HEK293 (cell line): ENCODE data around the gene DCDC2.
A peak's percentile ranks its signal among the peaks of the same experiment; 100 is the strongest.

Source experiments
- BCL11A ChIP-seq: fragments of 450-650 bp; formaldehyde crosslinking; IDR thresholded peaks from 2 replicates; pipeline ENCODE4 v1.5.1; 2016; ENCODE audit warnings: low read depth, missing biosample characterization, missing genetic modification characterization
- GLIS1 ChIP-seq: fragments of 450-650 bp; formaldehyde crosslinking; IDR thresholded peaks from 2 replicates; pipeline ENCODE4 v1.5.1; 2016; ENCODE audit warnings: missing biosample characterization, missing genetic modification characterization
- HOXD13 ChIP-seq: sonication (generic); formaldehyde crosslinking; IDR thresholded peaks from 2 replicates; pipeline ENCODE4 v1.8.0; 2022; ENCODE audit warnings: missing genetic modification reagents, borderline replicate concordance
- OSR2 ChIP-seq: fragments of 450-650 bp; formaldehyde crosslinking; IDR thresholded peaks from 2 replicates; pipeline ENCODE4 v1.5.1; 2016; ENCODE audit warnings: missing biosample characterization, missing genetic modification characterization
- RBAK ChIP-seq: fragments of 450-650 bp; formaldehyde crosslinking; IDR thresholded peaks from 2 replicates; pipeline ENCODE4 v1.5.1; 2016; ENCODE audit warnings: missing biosample characterization, missing genetic modification characterization
- ZEB2 ChIP-seq: fragments of 450-650 bp; formaldehyde crosslinking; IDR thresholded peaks from 2 replicates; pipeline ENCODE4 v1.5.1; 2016; ENCODE audit warnings: missing biosample characterization, missing genetic modification characterization
- ZFP37 ChIP-seq: fragments of 450-650 bp; formaldehyde crosslinking; IDR thresholded peaks from 2 replicates; pipeline ENCODE4 v1.5.1; 2016; ENCODE audit warnings: missing biosample characterization, missing genetic modification characterization
- ZFP41 ChIP-seq: fragments of 450-650 bp; formaldehyde crosslinking; IDR thresholded peaks from 2 replicates; pipeline ENCODE4 v1.5.1; 2016; ENCODE audit warnings: missing biosample characterization, missing genetic modification characterization, borderline replicate concordance
- ZFP69B ChIP-seq: fragments of 450-650 bp; formaldehyde crosslinking; IDR thresholded peaks from 2 replicates; pipeline ENCODE4 v1.5.1; 2016; ENCODE audit warnings: missing biosample characterization, missing genetic modification characterization
- ZNF114 ChIP-seq: fragments of 450-650 bp; formaldehyde crosslinking; IDR thresholded peaks from 2 replicates; pipeline ENCODE4 v1.5.0; 2017; ENCODE audit warnings: missing biosample characterization, missing genetic modification characterization
- ZNF184 ChIP-seq: fragments of 450-650 bp; IDR thresholded peaks from 2 replicates; pipeline ENCODE4 v1.5.1; 2018; ENCODE audit warnings: missing biosample characterization, mild to moderate bottlenecking, missing genetic modification characterization
- ZNF274 ChIP-seq, 2 experiments: fragments of 200-500 bp in 1 of 2; fragments of 450-650 bp in 1 of 2; sonication (Bioruptor generic) in 1 of 2; formaldehyde crosslinking in 1 of 2; IDR thresholded peaks; 2 replicates each; pipeline versions ENCODE4 v1.5.1 to v1.6.1; 2014 to 2016; ENCODE audit warnings: borderline replicate concordance in 1 of 2, inconsistent platforms in 1 of 2, low read length in 1 of 2, missing biosample characterization in 1 of 2, missing genetic modification characterization in 1 of 2
- ZNF423 ChIP-seq: fragments of 450-650 bp; formaldehyde crosslinking; IDR thresholded peaks from 2 replicates; pipeline ENCODE4 v1.5.1; 2016; ENCODE audit warnings: missing biosample characterization, missing genetic modification characterization
- ZNF555 ChIP-seq: fragments of 450-650 bp; formaldehyde crosslinking; conservative IDR thresholded peaks from 2 replicates; pipeline ENCODE4 v1.5.1; 2017; ENCODE audit warnings: missing biosample characterization, mild to moderate bottlenecking, missing genetic modification characterization, inconsistent platforms
- ZNF596 ChIP-seq: fragments of 450-650 bp; IDR thresholded peaks from 2 replicates; pipeline ENCODE4 v1.5.0; 2018; ENCODE audit warnings: missing biosample characterization, mild to moderate bottlenecking, missing genetic modification characterization, moderate library complexity
- ZNF610 ChIP-seq: fragments of 450-650 bp; formaldehyde crosslinking; IDR thresholded peaks from 2 replicates; pipeline ENCODE4 v1.5.1; 2016; ENCODE audit warnings: missing biosample characterization, missing genetic modification characterization, borderline replicate concordance
- ZNF626 ChIP-seq: fragments of 450-650 bp; sonication (Bioruptor Pico); formaldehyde crosslinking; IDR thresholded peaks from 2 replicates; pipeline ENCODE4 v1.5.1; 2018; ENCODE audit warnings: missing biosample characterization, missing genetic modification characterization, inconsistent platforms
- ZNF654 ChIP-seq: fragments of 450-650 bp; formaldehyde crosslinking; IDR thresholded peaks from 2 replicates; pipeline ENCODE4 v1.5.1; 2016; ENCODE audit warnings: low read depth, missing biosample characterization, missing genetic modification characterization
- ZNF660 ChIP-seq: fragments of 450-650 bp; IDR thresholded peaks from 2 replicates; pipeline ENCODE4 v1.5.1; 2018; ENCODE audit warnings: missing biosample characterization, mild to moderate bottlenecking, missing genetic modification characterization
- ZNF701 ChIP-seq: fragments of 450-650 bp; formaldehyde crosslinking; IDR thresholded peaks from 2 replicates; pipeline ENCODE4 v1.5.1; 2016; ENCODE audit warnings: missing biosample characterization, missing genetic modification characterization
- ZNF792 ChIP-seq: fragments of 450-650 bp; formaldehyde crosslinking; IDR thresholded peaks from 2 replicates; pipeline ENCODE4 v1.5.1; 2016; ENCODE audit warnings: missing biosample characterization, missing genetic modification characterization
- TF ChIP-seq, protein P1 (sequence below): fragments of 450-650 bp; formaldehyde crosslinking; IDR thresholded peaks from 2 replicates; pipeline ENCODE4 v1.5.1; 2016; ENCODE audit warnings: missing biosample characterization, missing genetic modification characterization
- TF ChIP-seq, protein P2 (sequence below): fragments of 450-650 bp; formaldehyde crosslinking; IDR thresholded peaks from 2 replicates; pipeline ENCODE4 v1.5.1; 2016; ENCODE audit warnings: missing biosample characterization, missing genetic modification characterization
- TF ChIP-seq, protein P3 (sequence below): fragments of 450-650 bp; formaldehyde crosslinking; IDR thresholded peaks from 2 replicates; pipeline ENCODE4 v1.5.1; 2016; ENCODE audit warnings: missing biosample characterization, missing genetic modification characterization
- TF ChIP-seq, protein P4 (sequence below): fragments of 450-650 bp; formaldehyde crosslinking; IDR thresholded peaks from 2 replicates; pipeline ENCODE4 v1.5.1; 2017; ENCODE audit warnings: missing biosample characterization, missing genetic modification characterization
- TF ChIP-seq, protein P5 (sequence below): fragments of 450-650 bp; formaldehyde crosslinking; IDR thresholded peaks from 2 replicates; pipeline ENCODE4 v1.5.1; 2016; ENCODE audit warnings: missing biosample characterization, missing genetic modification characterization

Gene DCDC2

DNA sequence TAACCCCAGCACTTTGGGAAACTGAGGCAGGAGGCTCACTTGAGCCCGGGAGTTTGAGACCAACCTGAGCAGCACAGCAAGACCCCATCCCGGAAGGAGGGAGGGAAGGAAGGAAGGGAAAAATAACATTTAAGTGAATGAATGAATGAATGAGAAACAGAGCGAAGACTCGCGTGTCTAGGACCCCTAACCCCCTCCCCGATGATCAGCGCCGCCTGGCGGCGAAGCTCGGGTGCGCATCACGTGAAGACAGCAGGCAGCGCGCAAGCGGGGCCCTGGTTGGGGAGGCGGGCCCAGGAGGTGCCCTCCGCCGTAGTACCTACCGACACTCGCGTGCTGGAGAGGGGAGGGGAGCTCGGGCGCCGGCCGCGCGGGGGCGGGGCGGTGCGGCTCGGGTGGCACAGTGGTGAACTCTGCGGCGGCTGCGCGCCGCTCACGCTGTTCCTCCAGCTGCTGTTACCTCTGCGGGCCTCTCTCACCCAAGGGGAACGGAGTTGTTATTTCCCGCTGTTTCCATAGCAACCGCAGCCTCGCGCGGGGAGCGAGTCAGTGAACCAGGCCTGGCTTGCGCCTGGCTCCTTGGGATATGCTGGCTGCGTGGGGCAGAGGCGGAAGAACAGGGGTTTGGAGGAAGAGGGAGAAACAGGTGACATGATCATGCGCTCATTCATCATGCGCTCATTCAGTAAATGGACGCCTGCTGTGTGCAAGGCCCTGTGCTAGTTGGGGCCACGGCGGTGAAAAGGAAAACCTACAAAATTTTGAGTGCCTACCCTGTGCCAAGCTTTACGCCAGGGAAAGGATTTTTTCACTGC, 2.0 kb upstream of the DCDC2 start (continued):
- TF ChIP-seq, protein P1, sequence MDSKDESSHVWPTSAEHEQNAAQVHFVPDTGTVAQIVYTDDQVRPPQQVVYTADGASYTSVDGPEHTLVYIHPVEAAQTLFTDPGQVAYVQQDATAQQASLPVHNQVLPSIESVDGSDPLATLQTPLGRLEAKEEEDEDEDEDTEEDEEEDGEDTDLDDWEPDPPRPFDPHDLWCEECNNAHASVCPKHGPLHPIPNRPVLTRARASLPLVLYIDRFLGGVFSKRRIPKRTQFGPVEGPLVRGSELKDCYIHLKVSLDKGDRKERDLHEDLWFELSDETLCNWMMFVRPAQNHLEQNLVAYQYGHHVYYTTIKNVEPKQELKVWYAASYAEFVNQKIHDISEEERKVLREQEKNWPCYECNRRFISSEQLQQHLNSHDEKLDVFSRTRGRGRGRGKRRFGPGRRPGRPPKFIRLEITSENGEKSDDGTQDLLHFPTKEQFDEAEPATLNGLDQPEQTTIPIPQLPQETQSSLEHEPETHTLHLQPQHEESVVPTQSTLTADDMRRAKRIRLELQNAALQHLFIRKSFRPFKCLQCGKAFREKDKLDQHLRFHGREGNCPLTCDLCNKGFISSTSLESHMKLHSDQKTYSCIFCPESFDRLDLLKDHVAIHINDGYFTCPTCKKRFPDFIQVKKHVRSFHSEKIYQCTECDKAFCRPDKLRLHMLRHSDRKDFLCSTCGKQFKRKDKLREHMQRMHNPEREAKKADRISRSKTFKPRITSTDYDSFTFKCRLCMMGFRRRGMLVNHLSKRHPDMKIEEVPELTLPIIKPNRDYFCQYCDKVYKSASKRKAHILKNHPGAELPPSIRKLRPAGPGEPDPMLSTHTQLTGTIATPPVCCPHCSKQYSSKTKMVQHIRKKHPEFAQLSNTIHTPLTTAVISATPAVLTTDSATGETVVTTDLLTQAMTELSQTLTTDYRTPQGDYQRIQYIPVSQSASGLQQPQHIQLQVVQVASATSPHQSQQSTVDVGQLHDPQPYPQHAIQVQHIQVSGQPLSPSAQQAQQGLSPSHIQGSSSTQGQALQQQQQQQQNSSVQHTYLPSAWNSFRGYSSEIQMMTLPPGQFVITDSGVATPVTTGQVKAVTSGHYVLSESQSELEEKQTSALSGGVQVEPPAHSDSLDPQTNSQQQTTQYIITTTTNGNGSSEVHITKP (tag by site-specific recombination) = peak; percentile 84
- TF ChIP-seq ZFP37 (tag by site-specific recombination) (peak; percentile 68), ZNF654 (tag by site-specific recombination) (peak; percentile 29; the same call in 1 of the 2 replicates), ZNF423 (peak; percentile 87; the same call in 1 of the 2 replicates), ZFP41 (tag by site-specific recombination) (no peak), ZNF555 (no peak), ZEB2 (tag by site-specific recombination) (peak; percentile 91), ZNF792 (peak; percentile 99), HOXD13 (CRISPR knock-in tag) (no peak), ZNF184 (tag by site-specific recombination) (0 out of 2 replicates have a peak, but pooled peaks have one; percentile 8), BCL11A (tag by site-specific recombination) (no peak), ZNF626 (tag by site-specific recombination) (no peak), ZFP69B (peak; percentile 72; the same call in 1 of the 2 replicates), GLIS1 (peak; percentile 64; the same call in 1 of the 2 replicates), ZNF596 (peak; percentile 24; the same call in 1 of the 2 replicates), ZNF114 (tag by site-specific recombination) (no peak), ZNF274 (IDR thresholded peaks at IDR 0.05; ENCODE audit: low read length) (no peak), ZNF274 (tag by site-specific recombination; IDR thresholded peaks at IDR 0.05; ENCODE audit: borderline replicate concordance) (no peak), ZNF701 (tag by site-specific recombination) (no peak), OSR2 (tag by site-specific recombination) (peak; percentile 58), ZNF660 (peak; percentile 87; the same call in 1 of the 2 replicates), RBAK (tag by site-specific recombination) (no peak), ZNF610 (peak; percentile 100)
- TF ChIP-seq, protein P2, sequence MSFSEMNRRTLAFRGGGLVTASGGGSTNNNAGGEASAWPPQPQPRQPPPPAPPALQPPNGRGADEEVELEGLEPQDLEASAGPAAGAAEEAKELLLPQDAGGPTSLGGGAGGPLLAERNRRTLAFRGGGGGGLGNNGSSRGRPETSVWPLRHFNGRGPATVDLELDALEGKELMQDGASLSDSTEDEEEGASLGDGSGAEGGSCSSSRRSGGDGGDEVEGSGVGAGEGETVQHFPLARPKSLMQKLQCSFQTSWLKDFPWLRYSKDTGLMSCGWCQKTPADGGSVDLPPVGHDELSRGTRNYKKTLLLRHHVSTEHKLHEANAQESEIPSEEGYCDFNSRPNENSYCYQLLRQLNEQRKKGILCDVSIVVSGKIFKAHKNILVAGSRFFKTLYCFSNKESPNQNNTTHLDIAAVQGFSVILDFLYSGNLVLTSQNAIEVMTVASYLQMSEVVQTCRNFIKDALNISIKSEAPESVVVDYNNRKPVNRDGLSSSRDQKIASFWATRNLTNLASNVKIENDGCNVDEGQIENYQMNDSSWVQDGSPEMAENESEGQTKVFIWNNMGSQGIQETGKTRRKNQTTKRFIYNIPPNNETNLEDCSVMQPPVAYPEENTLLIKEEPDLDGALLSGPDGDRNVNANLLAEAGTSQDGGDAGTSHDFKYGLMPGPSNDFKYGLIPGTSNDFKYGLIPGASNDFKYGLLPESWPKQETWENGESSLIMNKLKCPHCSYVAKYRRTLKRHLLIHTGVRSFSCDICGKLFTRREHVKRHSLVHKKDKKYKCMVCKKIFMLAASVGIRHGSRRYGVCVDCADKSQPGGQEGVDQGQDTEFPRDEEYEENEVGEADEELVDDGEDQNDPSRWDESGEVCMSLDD (tag by site-specific recombination) = peak; percentile 88
- TF ChIP-seq, protein P3, sequence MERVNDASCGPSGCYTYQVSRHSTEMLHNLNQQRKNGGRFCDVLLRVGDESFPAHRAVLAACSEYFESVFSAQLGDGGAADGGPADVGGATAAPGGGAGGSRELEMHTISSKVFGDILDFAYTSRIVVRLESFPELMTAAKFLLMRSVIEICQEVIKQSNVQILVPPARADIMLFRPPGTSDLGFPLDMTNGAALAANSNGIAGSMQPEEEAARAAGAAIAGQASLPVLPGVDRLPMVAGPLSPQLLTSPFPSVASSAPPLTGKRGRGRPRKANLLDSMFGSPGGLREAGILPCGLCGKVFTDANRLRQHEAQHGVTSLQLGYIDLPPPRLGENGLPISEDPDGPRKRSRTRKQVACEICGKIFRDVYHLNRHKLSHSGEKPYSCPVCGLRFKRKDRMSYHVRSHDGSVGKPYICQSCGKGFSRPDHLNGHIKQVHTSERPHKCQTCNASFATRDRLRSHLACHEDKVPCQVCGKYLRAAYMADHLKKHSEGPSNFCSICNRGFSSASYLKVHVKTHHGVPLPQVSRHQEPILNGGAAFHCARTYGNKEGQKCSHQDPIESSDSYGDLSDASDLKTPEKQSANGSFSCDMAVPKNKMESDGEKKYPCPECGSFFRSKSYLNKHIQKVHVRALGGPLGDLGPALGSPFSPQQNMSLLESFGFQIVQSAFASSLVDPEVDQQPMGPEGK (tag by site-specific recombination) = peak; percentile 93
- TF ChIP-seq, protein P4, sequence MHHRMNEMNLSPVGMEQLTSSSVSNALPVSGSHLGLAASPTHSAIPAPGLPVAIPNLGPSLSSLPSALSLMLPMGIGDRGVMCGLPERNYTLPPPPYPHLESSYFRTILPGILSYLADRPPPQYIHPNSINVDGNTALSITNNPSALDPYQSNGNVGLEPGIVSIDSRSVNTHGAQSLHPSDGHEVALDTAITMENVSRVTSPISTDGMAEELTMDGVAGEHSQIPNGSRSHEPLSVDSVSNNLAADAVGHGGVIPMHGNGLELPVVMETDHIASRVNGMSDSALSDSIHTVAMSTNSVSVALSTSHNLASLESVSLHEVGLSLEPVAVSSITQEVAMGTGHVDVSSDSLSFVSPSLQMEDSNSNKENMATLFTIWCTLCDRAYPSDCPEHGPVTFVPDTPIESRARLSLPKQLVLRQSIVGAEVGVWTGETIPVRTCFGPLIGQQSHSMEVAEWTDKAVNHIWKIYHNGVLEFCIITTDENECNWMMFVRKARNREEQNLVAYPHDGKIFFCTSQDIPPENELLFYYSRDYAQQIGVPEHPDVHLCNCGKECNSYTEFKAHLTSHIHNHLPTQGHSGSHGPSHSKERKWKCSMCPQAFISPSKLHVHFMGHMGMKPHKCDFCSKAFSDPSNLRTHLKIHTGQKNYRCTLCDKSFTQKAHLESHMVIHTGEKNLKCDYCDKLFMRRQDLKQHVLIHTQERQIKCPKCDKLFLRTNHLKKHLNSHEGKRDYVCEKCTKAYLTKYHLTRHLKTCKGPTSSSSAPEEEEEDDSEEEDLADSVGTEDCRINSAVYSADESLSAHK (tag by site-specific recombination) = peak; percentile 41
- TF ChIP-seq, protein P5, sequence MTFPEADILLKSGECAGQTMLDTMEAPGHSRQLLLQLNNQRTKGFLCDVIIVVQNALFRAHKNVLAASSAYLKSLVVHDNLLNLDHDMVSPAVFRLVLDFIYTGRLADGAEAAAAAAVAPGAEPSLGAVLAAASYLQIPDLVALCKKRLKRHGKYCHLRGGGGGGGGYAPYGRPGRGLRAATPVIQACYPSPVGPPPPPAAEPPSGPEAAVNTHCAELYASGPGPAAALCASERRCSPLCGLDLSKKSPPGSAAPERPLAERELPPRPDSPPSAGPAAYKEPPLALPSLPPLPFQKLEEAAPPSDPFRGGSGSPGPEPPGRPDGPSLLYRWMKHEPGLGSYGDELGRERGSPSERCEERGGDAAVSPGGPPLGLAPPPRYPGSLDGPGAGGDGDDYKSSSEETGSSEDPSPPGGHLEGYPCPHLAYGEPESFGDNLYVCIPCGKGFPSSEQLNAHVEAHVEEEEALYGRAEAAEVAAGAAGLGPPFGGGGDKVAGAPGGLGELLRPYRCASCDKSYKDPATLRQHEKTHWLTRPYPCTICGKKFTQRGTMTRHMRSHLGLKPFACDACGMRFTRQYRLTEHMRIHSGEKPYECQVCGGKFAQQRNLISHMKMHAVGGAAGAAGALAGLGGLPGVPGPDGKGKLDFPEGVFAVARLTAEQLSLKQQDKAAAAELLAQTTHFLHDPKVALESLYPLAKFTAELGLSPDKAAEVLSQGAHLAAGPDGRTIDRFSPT = peak; percentile 96
